ENCODE data around the gene LHFPL3. TPM values are rescaled to one million over a fixed set of nuclear protein-coding genes. Genes with fewer than 3 reads are reported as not detected.

LHFPL3 gene
- total RNA-seq, 1 experiment from 2014 or later = not detected

- H3K9me3 ChIP-seq (ENCODE audit: control insufficient read depth, low read depth, low read length) = no peaks in the 10 kb centered on the region
- peaks cover 0 to 9% of the 10 kb centered on the region in 2 experiments; a peak in 2 of 5 replicates for H3K9me3 Mint-ChIP-seq
- H3K23ac ChIP-seq (ENCODE audit: insufficient read length, low read depth, low read length) = no peak overlapping the region
- H3K4me3 Mint-ChIP-seq = no peak overlapping the region
- H2AK5ac ChIP-seq (ENCODE audit: insufficient read length, low read length) = no peak overlapping the region
- H3K4me1 Mint-ChIP-seq = peaks cover 26 to 34% of the 10 kb centered on the region in 2 experiments
- no peaks in the 10 kb centered on the region for H3K23me2 ChIP-seq (ENCODE audit: insufficient read length, low read depth, low read length, poor library complexity, severe bottlenecking)
- H2BK120ac ChIP-seq (ENCODE audit: low read depth, low read length, poor library complexity, severe bottlenecking) = no peak overlapping the region
- no peaks in the 10 kb centered on the region for H3K79me1 ChIP-seq (ENCODE audit: insufficient read depth, low read depth, low read length, poor library complexity, severe bottlenecking)
- H3K4ac ChIP-seq (ENCODE audit: low read depth, low read length) = no peak overlapping the region
- H2BK15ac ChIP-seq (ENCODE audit: low read depth, low read length) = no peak overlapping the region
- H3K27ac ChIP-seq (ENCODE audit: insufficient read length, low read depth, low read length) = no peak overlapping the region
- H3K9ac ChIP-seq (ENCODE audit: extremely low read depth, insufficient read length, low read length) = no peak overlapping the region
- no peak overlapping the region for H3K4me2 ChIP-seq (ENCODE audit: insufficient read depth, insufficient read length, low read length)
- H3K79me2 ChIP-seq (ENCODE audit: insufficient read depth, low read length) = no peaks in the 10 kb centered on the region
- no peak overlapping the region for H4K5ac ChIP-seq (ENCODE audit: insufficient read length, low read depth, low read length)
- H4K20me1 ChIP-seq (ENCODE audit: control insufficient read depth, insufficient read depth, insufficient read length) = no peaks in the 10 kb centered on the region
- no peak overlapping the region for H2AFZ ChIP-seq (ENCODE audit: low read length)
- no peak for TF ChIP-seq CTCF (conservative IDR thresholded peaks at IDR 0.05)
- no peak overlapping the region for H3K14ac ChIP-seq (ENCODE audit: insufficient read depth, low read length)
- H3K27me3 ChIP-seq (ENCODE audit: insufficient read depth, low read length) = no peaks in the 10 kb centered on the region
- H2BK5ac ChIP-seq (ENCODE audit: insufficient read length, low read length) = no peak overlapping the region
- H2BK12ac ChIP-seq (ENCODE audit: insufficient read length, low read depth, low read length) = no peak overlapping the region
- no peak overlapping the region for H3T11ph ChIP-seq (ENCODE audit: low read length)
- no peak overlapping the region for H4K91ac ChIP-seq (ENCODE audit: insufficient read length, low read depth, low read length)
- H3K56ac ChIP-seq (ENCODE audit: insufficient read length, low read depth, low read length) = no peak overlapping the region
- 0 out of 2 replicates have a peak, but pooled peaks cover 2% of the 10 kb centered on the region for H3K27me3 Mint-ChIP-seq (ENCODE audit: low read depth)
- no peaks in the 10 kb centered on the region for H3K36me3 Mint-ChIP-seq (ENCODE audit: insufficient read depth in 1 of 3, low read depth in 3 of 3)
- H3K18ac ChIP-seq (ENCODE audit: insufficient read length, low read depth, low read length) = no peak overlapping the region
- DNase-seq = no peak
- H2BK20ac ChIP-seq (ENCODE audit: low read depth, low read length, poor library complexity, severe bottlenecking) = no peak overlapping the region
- H4K8ac ChIP-seq (replicated peaks; ENCODE audit: insufficient read length, low read depth, low read length) = no peak overlapping the region
- no CpG with 5 or more reads among the region's 6 CpGs for WGBS (ENCODE audit: extremely low coverage, insufficient read length, low lambda C conversion rate)
- H3K27ac Mint-ChIP-seq = peak overlapping the region in 1 of 3 experiments; percentile 15; a peak in 1 of 7 replicates
- no peaks in the 10 kb centered on the region; the same call in 1 of the 2 replicates for H3K4me1 ChIP-seq (ENCODE audit: insufficient read depth, low read length)
Observed at GRCh38 chr7:104928721-104929400, 600.5 kb downstream of the LHFPL3 start.
